ENCODE data around the gene PLRG1. TPM values are rescaled to one million over a fixed set of nuclear protein-coding genes. Genes with fewer than 3 reads are reported as not detected.
"Not testable (repeated sequence)": the region's sequence is repeated elsewhere in the genome, so short reads cannot be mapped to it uniquely, and the experiment has no call there.

PLRG1 gene
- total and polyA plus RNA-seq, 4 donors = 47.0 to 62.6 (median 60.6) TPM

DNA sequence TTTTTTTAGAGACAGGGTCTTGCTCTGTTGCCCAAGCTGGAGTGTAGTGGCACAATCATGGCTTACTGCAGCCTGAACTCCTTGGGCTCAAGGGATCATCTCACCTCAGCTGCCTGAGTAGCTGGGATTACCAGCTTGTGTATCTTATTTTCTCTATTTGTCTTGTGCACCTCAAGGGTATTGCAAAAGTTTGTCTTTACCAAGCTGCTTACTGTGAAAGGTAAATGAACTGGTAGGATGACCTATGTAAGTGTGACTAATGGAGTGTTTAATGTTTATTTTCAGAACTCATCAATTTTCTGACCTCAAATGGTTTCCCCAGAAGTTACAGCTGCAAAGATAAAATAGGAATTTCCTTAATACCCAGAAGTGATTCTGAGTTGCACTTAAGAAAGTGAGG is 45.6 kb upstream of the PLRG1 start:
- ATAC-seq (ENCODE audit: insufficient read depth, low FRiP score) = no peak
- Histone ChIP-seq H3K4me3 (no peak overlapping the region), H3K9ac (ENCODE audit: insufficient read depth in 1 of 2, low read length in 2 of 2) (no peak overlapping the region), H3K4me1 (ENCODE audit: control insufficient read depth in 5 of 5, insufficient read depth in 5 of 5, low read length in 5 of 5) (peaks cover 0 to 2% (median 0%) of the 10 kb centered on the region in 5 donors), H3K9me3 (ENCODE audit: control insufficient read depth in 4 of 4, insufficient read depth in 3 of 4, low read length in 3 of 4) (no peaks in the 10 kb centered on the region), H3K27ac (ENCODE audit: low read depth in 1 of 2, low read length in 1 of 2) (no peak overlapping the region), H3K27me3 (ENCODE audit: control insufficient read depth in 3 of 3, insufficient read depth in 3 of 3, low read length in 2 of 3) (no peaks in the 10 kb centered on the region), H3K36me3 (ENCODE audit: control insufficient read depth in 4 of 4, insufficient read depth in 4 of 4, low read length in 4 of 4) (no peaks in the 10 kb centered on the region)
- peak in 1 of 3 donors; percentile 2 for DNase-seq
- TF ChIP-seq, protein P1, sequence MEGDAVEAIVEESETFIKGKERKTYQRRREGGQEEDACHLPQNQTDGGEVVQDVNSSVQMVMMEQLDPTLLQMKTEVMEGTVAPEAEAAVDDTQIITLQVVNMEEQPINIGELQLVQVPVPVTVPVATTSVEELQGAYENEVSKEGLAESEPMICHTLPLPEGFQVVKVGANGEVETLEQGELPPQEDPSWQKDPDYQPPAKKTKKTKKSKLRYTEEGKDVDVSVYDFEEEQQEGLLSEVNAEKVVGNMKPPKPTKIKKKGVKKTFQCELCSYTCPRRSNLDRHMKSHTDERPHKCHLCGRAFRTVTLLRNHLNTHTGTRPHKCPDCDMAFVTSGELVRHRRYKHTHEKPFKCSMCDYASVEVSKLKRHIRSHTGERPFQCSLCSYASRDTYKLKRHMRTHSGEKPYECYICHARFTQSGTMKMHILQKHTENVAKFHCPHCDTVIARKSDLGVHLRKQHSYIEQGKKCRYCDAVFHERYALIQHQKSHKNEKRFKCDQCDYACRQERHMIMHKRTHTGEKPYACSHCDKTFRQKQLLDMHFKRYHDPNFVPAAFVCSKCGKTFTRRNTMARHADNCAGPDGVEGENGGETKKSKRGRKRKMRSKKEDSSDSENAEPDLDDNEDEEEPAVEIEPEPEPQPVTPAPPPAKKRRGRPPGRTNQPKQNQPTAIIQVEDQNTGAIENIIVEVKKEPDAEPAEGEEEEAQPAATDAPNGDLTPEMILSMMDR (IDR thresholded peaks at IDR 0.05; ENCODE audit: control extremely low read depth, extremely low read depth) = no peak

- ATAC-seq (ENCODE audit: insufficient read depth, low FRiP score); H3K4me1 ChIP-seq (ENCODE audit: control insufficient read depth in 5 of 5, insufficient read depth in 5 of 5, low read length in 5 of 5); H3K9ac ChIP-seq (ENCODE audit: insufficient read depth in 1 of 2, low read length in 2 of 2); H3K27me3 ChIP-seq (ENCODE audit: control insufficient read depth in 3 of 3, insufficient read depth in 3 of 3, low read length in 2 of 3); DNase-seq; H3K27ac ChIP-seq (ENCODE audit: low read depth in 1 of 2, low read length in 1 of 2); H3K9me3 ChIP-seq (ENCODE audit: control insufficient read depth in 4 of 4, insufficient read depth in 3 of 4, low read length in 3 of 4); H3K36me3 ChIP-seq (ENCODE audit: control insufficient read depth in 4 of 4, insufficient read depth in 4 of 4, low read length in 4 of 4); H3K4me3 ChIP-seq: not testable (repeated sequence)
- 86 to 94% methylated on average over 3 of the region's 3 CpGs for WGBS, 2 donors
Observed at GRCh38 chr4:154594343-154594742, 44.1 kb upstream of the PLRG1 start.

DNA sequence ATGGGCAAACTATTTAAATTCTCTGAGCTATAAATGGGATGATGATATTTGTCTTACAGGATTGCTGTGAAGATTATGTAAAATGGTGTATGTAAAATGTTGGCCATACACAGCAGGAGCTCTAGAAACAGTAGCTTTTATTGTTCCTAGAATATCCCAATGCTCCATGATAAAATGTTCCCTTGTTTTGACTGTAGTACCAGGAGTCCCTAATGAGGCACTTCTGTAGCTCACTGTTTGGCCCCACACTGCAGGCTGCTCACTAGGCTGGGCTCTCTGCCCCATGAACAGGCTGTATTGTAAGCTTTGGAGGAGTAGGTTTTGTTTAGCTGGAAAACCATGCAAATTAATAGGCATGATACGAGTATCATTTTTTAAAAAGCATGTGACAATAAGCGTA is 43.7 kb upstream of the PLRG1 start:
- ATAC-seq (ENCODE audit: insufficient read depth, low FRiP score) (no peak), DNase-seq (no peak)
- Histone ChIP-seq H3K27ac (ENCODE audit: low read depth in 1 of 2, low read length in 1 of 2) (no peak overlapping the region), H3K4me3 (no peak overlapping the region), H3K9ac (ENCODE audit: insufficient read depth in 1 of 2, low read length in 2 of 2) (no peak overlapping the region), H3K36me3 (ENCODE audit: control insufficient read depth in 4 of 4, insufficient read depth in 4 of 4, low read length in 4 of 4) (no peaks in the 10 kb centered on the region), H3K9me3 (ENCODE audit: control insufficient read depth in 4 of 4, insufficient read depth in 3 of 4, low read length in 3 of 4) (no peaks in the 10 kb centered on the region), H3K27me3 (ENCODE audit: control insufficient read depth in 3 of 3, insufficient read depth in 3 of 3, low read length in 2 of 3) (no peaks in the 10 kb centered on the region), H3K4me1 (ENCODE audit: control insufficient read depth in 5 of 5, insufficient read depth in 5 of 5, low read length in 5 of 5) (peaks cover 0 to 2% (median 0%) of the 10 kb centered on the region in 5 donors)
- TF ChIP-seq, protein P1 (IDR thresholded peaks at IDR 0.05; ENCODE audit: control extremely low read depth, extremely low read depth) = no peak
- 43 to 96% methylated on average over 2 of the region's 2 CpGs for WGBS, 2 donors

DNA sequence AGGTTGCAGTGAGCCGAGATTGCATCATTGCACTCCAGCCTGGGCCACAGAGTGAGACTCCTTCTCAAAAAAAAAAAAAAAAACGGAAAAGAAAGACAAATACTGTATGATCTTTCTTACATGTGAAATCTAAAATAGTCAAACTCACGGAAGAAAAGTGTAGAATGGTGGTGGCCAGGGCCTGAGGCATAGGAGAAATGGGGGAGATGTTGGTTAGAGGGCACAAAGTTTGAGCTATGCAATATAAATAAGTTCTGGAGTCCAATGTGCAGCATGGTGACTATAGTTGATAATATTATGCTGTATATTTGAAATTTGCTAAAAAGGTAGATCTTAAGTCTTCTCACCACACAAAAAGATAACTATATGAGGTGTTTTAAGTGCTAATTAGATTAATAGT is 41.7 kb upstream of the PLRG1 start:
- 76 to 86% methylated on average over 3 of the region's 3 CpGs for WGBS, 2 donors
- H3K27ac ChIP-seq (ENCODE audit: low read depth in 1 of 2, low read length in 1 of 2) = no peak overlapping the region
- no peak overlapping the region for H3K9ac ChIP-seq (ENCODE audit: insufficient read depth in 1 of 2, low read length in 2 of 2)
- ATAC-seq (ENCODE audit: insufficient read depth, low FRiP score) (no peak), DNase-seq (no peak)
- no peaks in the 10 kb centered on the region for H3K27me3 ChIP-seq (ENCODE audit: control insufficient read depth in 3 of 3, insufficient read depth in 3 of 3, low read length in 2 of 3)
- no peaks in the 10 kb centered on the region for H3K9me3 ChIP-seq (ENCODE audit: control insufficient read depth in 4 of 4, insufficient read depth in 3 of 4, low read length in 3 of 4)
- peaks cover 0 to 2% (median 0%) of the 10 kb centered on the region in 5 donors for H3K4me1 ChIP-seq (ENCODE audit: control insufficient read depth in 5 of 5, insufficient read depth in 5 of 5, low read length in 5 of 5)
- TF ChIP-seq, protein P1 (IDR thresholded peaks at IDR 0.05; ENCODE audit: control extremely low read depth, extremely low read depth) = no peak
- no peak overlapping the region for H3K4me3 ChIP-seq
- no peaks in the 10 kb centered on the region for H3K36me3 ChIP-seq (ENCODE audit: control insufficient read depth in 4 of 4, insufficient read depth in 4 of 4, low read length in 4 of 4)

Data from lung (tissue), 12 donors.